Adipose tissue (tissue), 3 donors: ENCODE results near the gene GPC6. TPM values are rescaled to one million over a fixed set of nuclear protein-coding genes. Genes with fewer than 3 reads are reported as not detected.

Source experiments
- H3K27ac ChIP-seq: one replicate; pipeline ENCODE4 v1.5.1; 2013; ENCODE audit warnings: low read depth, low read length
- WGBS, 3 donors: extraction: QIAGEN DNeasy Blood & Tissue Kit; methylation state at CpG; one replicate each; pipeline ENCODE4 v1.1.7; 2013; 5-methylcytosine and 5-hydroxymethylcytosine counted together
- polyA plus RNA-seq, 3 donors: library from polyadenylated mRNA; stranded (reverse); fragments of 200-250 nt; gene quantifications; one replicate each; pipeline ENCODE4 v1.2.3, GENCODE V29; 2013
- donor health status: healthy with polysubstance abuse.
- donor health status: Bipolar disorder and iron deficiency.
- donor health status: healthy.

Gene GPC6
- polyA plus RNA-seq, 3 donors: 0.72 to 8.5 (median 5.8) TPM

- H3K27ac ChIP-seq: no peak overlapping the region
- 71 to 92% (median 87%) methylated on average over 6 of the region's 6 CpGs for WGBS, 3 donors
Observed at GRCh38 chr13:93762708-93763426, 536.3 kb downstream of the GPC6 start.

- H3K27ac ChIP-seq: no peak overlapping the region
- WGBS, 3 donors: 90 to 98% (median 98%) methylated on average over 2 of the region's 2 CpGs
Observed at GRCh38 chr13:93765062-93765461, 538.5 kb downstream of the GPC6 start.

GRCh38 chr13:93765811-93766210, 539.2 kb downstream of the GPC6 start:
- no peak overlapping the region for H3K27ac ChIP-seq
- WGBS, 3 donors: 97 to 100% (median 98%) methylated on average over 1 of the region's 1 CpG

- WGBS, 3 donors: 53 to 71% (median 68%) methylated on average over 3 of the region's 3 CpGs
- no peak overlapping the region for H3K27ac ChIP-seq
Observed at GRCh38 chr13:93766719-93767118, 540.1 kb downstream of the GPC6 start.

GRCh38 chr13:93767180-93767916, 540.7 kb downstream of the GPC6 start:
- WGBS, 3 donors: 43 to 70% (median 69%) methylated on average over 10 of the region's 10 CpGs
- H3K27ac ChIP-seq: no peak overlapping the region

GRCh38 chr13:93767917-93768409, 541.4 kb downstream of the GPC6 start:
- H3K27ac ChIP-seq: no peak overlapping the region
- WGBS, 3 donors: 50 to 79% (median 77%) methylated on average over 4 of the region's 4 CpGs

- 55 to 80% (median 70%) methylated on average over 3 of the region's 3 CpGs for WGBS, 3 donors
- no peak overlapping the region for H3K27ac ChIP-seq
Observed at GRCh38 chr13:93769101-93769500, 542.5 kb downstream of the GPC6 start.

GRCh38 chr13:93769607-93770006, 543.0 kb downstream of the GPC6 start:
- WGBS, 3 donors: 72 to 93% (median 81%) methylated on average over 1 of the region's 1 CpG

GRCh38 chr13:93771227-93771626, 544.6 kb downstream of the GPC6 start:
- 80 to 91% (median 83%) methylated on average over 8 of the region's 8 CpGs for WGBS, 3 donors
- no peak overlapping the region for H3K27ac ChIP-seq

More at GRCh38 chr13:93769607-93770006, 543.0 kb downstream of the GPC6 start:
- no peak overlapping the region for H3K27ac ChIP-seq

GRCh38 chr13:93771782-93772181, 545.2 kb downstream of the GPC6 start:
- WGBS, 3 donors: 62 to 71% (median 70%) methylated on average over 1 of the region's 1 CpG
- no peak overlapping the region for H3K27ac ChIP-seq

GRCh38 chr13:93774506-93774905, 547.9 kb downstream of the GPC6 start:
- H3K27ac ChIP-seq: no peak overlapping the region
- 86 to 93% (median 89%) methylated on average over 2 of the region's 2 CpGs for WGBS, 3 donors

GRCh38 chr13:93775027-93775426, 548.4 kb downstream of the GPC6 start:
- 84 to 88% (median 87%) methylated on average over 4 of the region's 4 CpGs for WGBS, 3 donors
- no peak overlapping the region for H3K27ac ChIP-seq

GRCh38 chr13:93775507-93776108, 549.0 kb downstream of the GPC6 start:
- WGBS, 3 donors: 33 to 63% (median 58%) methylated on average over 8 of the region's 8 CpGs
- no peak overlapping the region for H3K27ac ChIP-seq

GRCh38 chr13:93776936-93777335, 550.3 kb downstream of the GPC6 start:
- 74 to 84% (median 76%) methylated on average over 5 of the region's 5 CpGs for WGBS, 3 donors
- H3K27ac ChIP-seq: no peak overlapping the region

- 71 to 87% (median 81%) methylated on average over 2 of the region's 2 CpGs for WGBS, 3 donors
- no peak overlapping the region for H3K27ac ChIP-seq
Observed at GRCh38 chr13:93777504-93777903, 550.9 kb downstream of the GPC6 start.

GRCh38 chr13:93778548-93778947, 551.9 kb downstream of the GPC6 start:
- H3K27ac ChIP-seq: no peak overlapping the region
- WGBS, 3 donors: 68 to 90% (median 71%) methylated on average over 1 of the region's 1 CpG

GRCh38 chr13:93784191-93784590, 557.6 kb downstream of the GPC6 start:
- 65 to 80% (median 66%) methylated on average over 1 of the region's 1 CpG for WGBS, 3 donors

GRCh38 chr13:93786846-93787489, 560.4 kb downstream of the GPC6 start:
- 75 to 78% (median 76%) methylated on average over 4 of the region's 4 CpGs for WGBS, 3 donors
- H3K27ac ChIP-seq: no peak overlapping the region

More at GRCh38 chr13:93784191-93784590, 557.6 kb downstream of the GPC6 start:
- no peak overlapping the region for H3K27ac ChIP-seq

GRCh38 chr13:93788456-93788855, 561.8 kb downstream of the GPC6 start:
- no peak overlapping the region for H3K27ac ChIP-seq
- WGBS, 3 donors: 39 to 75% (median 69%) methylated on average over 2 of the region's 2 CpGs
